ENCODE data around the gene PITX3. TPM values are rescaled to one million over a fixed set of nuclear protein-coding genes. Genes with fewer than 3 reads are reported as not detected.

Gene PITX3
- total RNA-seq, 4 donors from 2014 or later = not detected

- Histone ChIP-seq H3K9me3 (no peaks in the 10 kb centered on the region), H3K4me1 (peaks cover 18 to 54% (median 22%) of the 10 kb centered on the region in 3 donors), H3K27ac (no peak overlapping the region), H3K36me3 (no peaks in the 10 kb centered on the region), H3K4me3 (no peak overlapping the region), H3K27me3 (no peaks in the 10 kb centered on the region)
- DNase-seq = no peak
- intact Hi-C loops (cut with DNase I) = no loop called here
- TF ChIP-seq, protein P1, sequence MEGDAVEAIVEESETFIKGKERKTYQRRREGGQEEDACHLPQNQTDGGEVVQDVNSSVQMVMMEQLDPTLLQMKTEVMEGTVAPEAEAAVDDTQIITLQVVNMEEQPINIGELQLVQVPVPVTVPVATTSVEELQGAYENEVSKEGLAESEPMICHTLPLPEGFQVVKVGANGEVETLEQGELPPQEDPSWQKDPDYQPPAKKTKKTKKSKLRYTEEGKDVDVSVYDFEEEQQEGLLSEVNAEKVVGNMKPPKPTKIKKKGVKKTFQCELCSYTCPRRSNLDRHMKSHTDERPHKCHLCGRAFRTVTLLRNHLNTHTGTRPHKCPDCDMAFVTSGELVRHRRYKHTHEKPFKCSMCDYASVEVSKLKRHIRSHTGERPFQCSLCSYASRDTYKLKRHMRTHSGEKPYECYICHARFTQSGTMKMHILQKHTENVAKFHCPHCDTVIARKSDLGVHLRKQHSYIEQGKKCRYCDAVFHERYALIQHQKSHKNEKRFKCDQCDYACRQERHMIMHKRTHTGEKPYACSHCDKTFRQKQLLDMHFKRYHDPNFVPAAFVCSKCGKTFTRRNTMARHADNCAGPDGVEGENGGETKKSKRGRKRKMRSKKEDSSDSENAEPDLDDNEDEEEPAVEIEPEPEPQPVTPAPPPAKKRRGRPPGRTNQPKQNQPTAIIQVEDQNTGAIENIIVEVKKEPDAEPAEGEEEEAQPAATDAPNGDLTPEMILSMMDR (IDR thresholded peaks at IDR 0.05) = no peak
- no peak for TF ChIP-seq POLR2A (IDR thresholded peaks at IDR 0.05)
- WGBS, 2 donors = 53 to 70% methylated on average over 2 of the region's 2 CpGs
Measured at GRCh38 chr10:102286216-102286615, 44.9 kb upstream of the PITX3 start.

DNA sequence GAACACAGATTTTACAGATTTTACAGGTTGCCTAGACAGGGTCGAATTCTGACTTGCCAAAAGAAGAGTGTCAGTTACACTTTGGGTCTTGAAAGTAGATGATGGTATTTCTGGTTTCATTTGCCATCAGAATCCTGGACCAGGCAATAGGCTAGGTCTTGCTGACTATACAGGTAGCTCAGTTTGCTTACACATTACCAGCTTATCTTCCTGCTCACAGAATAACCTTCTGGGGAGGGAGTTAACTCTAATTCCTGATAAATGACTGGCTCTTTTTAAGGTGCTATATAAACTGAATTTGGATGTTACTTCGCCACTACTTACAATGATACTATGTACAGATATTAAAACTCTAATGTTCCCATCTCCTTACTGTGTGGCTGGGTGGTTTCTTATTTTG is 43.8 kb upstream of the PITX3 start:
- H3K27ac ChIP-seq = peak overlapping the region in 2 of 4 donors; percentile 63 to 66
- no peaks in the 10 kb centered on the region for H3K27me3 ChIP-seq
- 70 to 86% methylated on average over 2 of the region's 2 CpGs for WGBS, 2 donors
- peaks cover 28 to 65% (median 29%) of the 10 kb centered on the region in 3 donors for H3K4me1 ChIP-seq
- H3K36me3 ChIP-seq = no peaks in the 10 kb centered on the region
- H3K4me3 ChIP-seq = no peak overlapping the region
- no peaks in the 10 kb centered on the region for H3K9me3 ChIP-seq
- no peak for DNase-seq
- intact Hi-C loops (cut with DNase I) = no loop called here
- TF ChIP-seq, protein P1 (IDR thresholded peaks at IDR 0.05) = no peak
- no peak for TF ChIP-seq POLR2A (IDR thresholded peaks at IDR 0.05)

GRCh38 chr10:102284531-102284930 is 43.2 kb upstream of the PITX3 start:
- Histone ChIP-seq H3K27me3 (no peaks in the 10 kb centered on the region), H3K27ac (peak overlapping the region in 3 of 4 donors; percentile 43 to 66 (median 63)), H3K4me3 (no peak overlapping the region), H3K9me3 (no peaks in the 10 kb centered on the region), H3K36me3 (no peaks in the 10 kb centered on the region), H3K4me1 (peaks cover 29 to 71% (median 31%) of the 10 kb centered on the region in 3 donors)
- no peak for TF ChIP-seq POLR2A (IDR thresholded peaks at IDR 0.05)
- TF ChIP-seq, protein P1 (IDR thresholded peaks at IDR 0.05) = no peak
- no peak for DNase-seq
- intact Hi-C loops (cut with DNase I) = no loop called here
- 47 to 55% methylated on average over 2 of the region's 2 CpGs for WGBS, 2 donors

DNA sequence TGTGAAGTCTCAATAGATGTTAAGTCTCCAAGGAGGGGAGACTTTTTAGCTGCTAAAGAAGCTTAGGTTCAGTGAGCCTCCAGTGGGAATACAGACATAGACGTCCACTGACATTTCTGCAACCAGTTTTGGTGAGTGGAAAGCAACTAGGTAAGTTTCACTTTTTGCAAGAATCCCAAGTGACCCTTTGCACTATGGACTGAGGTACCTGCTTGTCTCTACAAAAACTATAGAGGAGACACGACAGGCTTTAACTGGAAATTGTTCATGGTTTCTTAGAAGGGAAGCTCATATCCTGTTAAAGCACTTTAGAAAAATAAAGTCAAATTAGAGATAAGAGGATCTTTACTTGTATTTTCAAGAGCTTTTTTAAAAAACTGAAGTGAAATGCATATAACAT is 42.6 kb upstream of the PITX3 start:
- WGBS, 2 donors = 15 to 30% methylated on average over 2 of the region's 2 CpGs

GRCh38 chr10:102283488-102283887 is 42.2 kb upstream of the PITX3 start:
- no peaks in the 10 kb centered on the region for H3K27me3 ChIP-seq
- H3K9me3 ChIP-seq = no peaks in the 10 kb centered on the region
- intact Hi-C loops (cut with DNase I) = no loop called here
- peak overlapping the region in 2 of 4 donors; percentile 12 to 15 for H3K4me3 ChIP-seq
- H3K4me1 ChIP-seq = peaks cover 29 to 76% (median 31%) of the 10 kb centered on the region in 3 donors
- no peaks in the 10 kb centered on the region for H3K36me3 ChIP-seq
- TF ChIP-seq, protein P1 (IDR thresholded peaks at IDR 0.05) = no peak
- TF ChIP-seq POLR2A (IDR thresholded peaks at IDR 0.05) = no peak
- peak overlapping the region; percentile 1 to 66 (median 53) for H3K27ac ChIP-seq
- WGBS, 2 donors = 30 to 46% methylated on average over 2 of the region's 2 CpGs
- no peak for DNase-seq

More for the DNA sequence above, 42.6 kb upstream of the PITX3 start:
- no peaks in the 10 kb centered on the region for H3K36me3 ChIP-seq
- intact Hi-C loops (cut with DNase I) = no loop called here
- TF ChIP-seq, protein P1 (IDR thresholded peaks at IDR 0.05) = no peak
- no peak for TF ChIP-seq POLR2A (IDR thresholded peaks at IDR 0.05)
- peak overlapping the region; percentile 1 to 66 (median 53) for H3K27ac ChIP-seq
- peaks cover 29 to 76% (median 31%) of the 10 kb centered on the region in 3 donors for H3K4me1 ChIP-seq
- peak overlapping the region in 2 of 4 donors; percentile 12 to 15 for H3K4me3 ChIP-seq
- no peaks in the 10 kb centered on the region for H3K9me3 ChIP-seq
- DNase-seq = no peak
- no peaks in the 10 kb centered on the region for H3K27me3 ChIP-seq
